NOMO-1 treated with DMSO at 0.1 percent for 48 hours (cell line): ENCODE measurements around the gene RANGRF.
A peak's percentile ranks its signal among the peaks of the same experiment; 100 is the strongest.
"Not testable (repeated sequence)": the region's sequence is repeated elsewhere in the genome, so short reads cannot be mapped to it uniquely, and the experiment has no call there.

Source experiments
- DNase-seq: peaks from one replicate; lab custom pipeline; 2025; ENCODE audit not compliant: unreplicated experiment; lab: John Stamatoyannopoulos, UW

The RANGRF gene

GRCh38 chr17:8288336-8289102 lies at the start of gene RANGRF:
RANGRF (plus strand) TSS chr17:8288670; CDS start chr17:8288789, 119 bp downstream.
- DNase-seq, result peak; percentile 84

- no peak for DNase-seq
Measured at GRCh38 chr17:8243827-8244226, 44.6 kb upstream of the RANGRF start.

DNA sequence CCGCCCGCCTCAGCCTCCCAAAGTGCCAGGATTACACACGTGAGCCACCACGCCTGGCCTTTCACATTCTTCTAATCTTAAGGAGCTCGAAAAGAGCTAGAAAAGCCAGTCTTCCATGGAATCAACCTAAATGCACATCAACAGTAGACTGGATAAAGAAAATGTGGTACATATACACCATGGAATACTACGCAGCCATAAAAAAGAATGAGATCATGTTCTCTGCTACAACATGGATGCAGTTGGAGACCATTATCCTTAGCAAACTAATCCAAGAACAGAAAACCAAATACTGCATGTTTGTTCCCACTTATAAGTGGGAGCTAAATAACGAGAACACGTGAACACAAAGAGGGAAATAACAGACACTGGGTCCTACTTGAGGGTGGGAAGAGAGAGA lies 43.7 kb upstream of the RANGRF start:
- DNase-seq, result no peak

- DNase-seq, result peak; percentile 83
Measured at GRCh38 chr17:8248751-8249607, 39.5 kb upstream of the RANGRF start, which contains the start of gene PFAS. PFAS (plus strand) TSS chr17:8249289; CDS start chr17:8253938, 4,649 bp downstream.

DNA sequence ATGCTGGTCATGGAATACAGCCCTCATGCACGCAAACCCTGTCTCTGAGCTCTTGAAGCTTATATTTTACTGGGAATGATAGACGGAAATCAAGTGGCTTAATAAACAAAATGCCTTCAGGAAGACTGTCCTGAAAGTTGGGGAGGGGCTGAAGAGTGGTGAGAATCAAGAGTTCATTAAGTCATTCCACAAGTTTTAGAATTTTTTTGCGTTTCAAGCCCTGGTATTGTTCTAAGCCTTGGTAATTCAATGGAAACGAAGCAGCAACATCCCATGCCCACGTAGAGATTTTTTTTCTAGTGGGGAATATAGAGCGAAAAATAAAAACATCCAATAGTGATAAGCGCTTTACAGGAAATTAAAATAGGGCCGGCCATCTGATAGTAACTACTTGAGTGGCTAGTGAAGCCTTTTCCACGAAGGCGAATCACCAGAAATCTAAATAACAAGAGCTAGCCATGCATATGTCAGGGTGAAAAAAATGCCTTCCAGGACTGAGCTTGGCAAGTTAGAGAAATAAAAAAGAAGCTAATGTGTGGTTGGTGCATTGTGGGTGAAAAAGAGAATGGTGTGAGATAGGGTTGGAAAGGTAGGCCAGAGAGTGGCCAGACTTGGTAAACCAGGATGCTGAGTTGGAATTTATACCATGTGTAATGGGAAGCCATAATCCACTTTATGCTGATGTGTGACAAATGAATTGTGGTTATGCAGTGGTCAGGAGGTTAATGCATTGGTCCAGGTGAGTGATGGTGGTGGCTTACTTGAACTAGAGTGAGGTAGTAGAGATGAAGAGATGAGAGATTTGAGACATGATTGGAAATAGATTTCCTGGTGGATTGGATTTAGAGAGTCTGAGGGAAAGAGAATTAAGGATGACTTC lies 38.6 kb upstream of the RANGRF start:
- no peak for DNase-seq

DNA sequence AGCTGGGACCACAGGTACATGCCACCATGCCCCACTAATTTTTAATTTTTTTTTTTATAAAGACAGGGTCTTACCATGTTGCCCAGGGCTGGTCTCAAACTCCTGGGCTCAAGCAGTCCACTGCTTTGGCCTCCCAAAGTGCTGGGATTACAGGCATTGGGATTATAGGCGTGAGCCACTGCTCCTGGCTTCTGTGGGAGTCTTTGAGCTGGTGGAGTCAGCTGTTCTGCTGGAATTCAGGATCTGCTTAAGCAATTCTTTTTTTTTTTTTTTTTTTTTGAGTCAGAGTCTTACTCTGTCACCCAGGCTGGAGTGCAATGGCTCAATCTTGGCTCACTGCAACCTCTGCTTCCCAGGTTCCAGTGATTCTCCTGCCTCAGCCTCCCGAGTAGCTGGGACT lies 37.1 kb upstream of the RANGRF start:
- DNase-seq, result not testable (repeated sequence)

DNA sequence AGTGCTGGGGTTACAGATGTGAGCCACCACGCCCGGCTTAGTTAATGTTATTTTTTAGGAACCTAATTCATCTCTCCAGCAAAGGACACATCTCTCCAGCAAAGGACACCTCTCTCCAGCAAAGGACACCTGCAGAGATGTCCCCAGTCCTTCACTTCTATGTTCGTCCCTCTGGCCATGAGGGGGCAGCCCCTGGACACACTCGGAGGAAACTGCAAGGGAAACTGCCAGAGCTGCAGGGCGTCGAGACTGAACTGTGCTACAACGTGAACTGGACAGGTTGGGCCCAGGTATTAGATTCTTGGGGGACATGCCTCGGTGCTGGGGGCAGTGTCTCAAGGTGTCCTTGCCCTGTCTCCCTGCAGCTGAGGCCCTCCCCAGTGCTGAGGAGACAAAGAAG lies 34.7 kb upstream of the RANGRF start:
- DNase-seq, result no peak

GRCh38 chr17:8254881-8255280 lies 33.6 kb upstream of the RANGRF start:
- no peak for DNase-seq

GRCh38 chr17:8255499-8255898 lies 33.0 kb upstream of the RANGRF start:
- no peak for DNase-seq

DNA sequence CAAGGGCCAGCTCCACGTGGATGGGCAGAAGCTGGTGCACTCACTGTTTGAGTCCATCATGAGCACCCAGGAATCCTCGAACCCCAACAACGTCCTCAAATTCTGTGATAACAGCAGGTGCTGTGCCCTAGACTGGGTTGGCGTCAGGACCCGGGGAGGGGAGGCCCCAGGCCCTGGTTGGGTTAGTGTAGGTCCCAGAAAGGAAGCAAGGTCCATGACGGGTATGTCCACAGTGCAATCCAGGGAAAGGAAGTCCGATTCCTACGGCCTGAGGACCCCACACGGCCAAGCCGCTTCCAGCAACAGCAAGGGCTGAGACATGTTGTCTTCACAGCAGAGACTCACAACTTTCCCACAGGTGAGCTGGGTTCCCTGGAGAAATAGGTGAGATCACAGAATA lies 32.2 kb upstream of the RANGRF start:
- no peak for DNase-seq

- no peak for DNase-seq
Measured at GRCh38 chr17:8256691-8257090, 31.8 kb upstream of the RANGRF start.

- DNase-seq, result no peak
Measured at GRCh38 chr17:8257801-8258200, 30.7 kb upstream of the RANGRF start.

GRCh38 chr17:8264320-8264719 lies 24.1 kb upstream of the RANGRF start:
- DNase-seq, result no peak

- DNase-seq, result no peak
Measured at GRCh38 chr17:8264836-8265542, 23.5 kb upstream of the RANGRF start.

DNA sequence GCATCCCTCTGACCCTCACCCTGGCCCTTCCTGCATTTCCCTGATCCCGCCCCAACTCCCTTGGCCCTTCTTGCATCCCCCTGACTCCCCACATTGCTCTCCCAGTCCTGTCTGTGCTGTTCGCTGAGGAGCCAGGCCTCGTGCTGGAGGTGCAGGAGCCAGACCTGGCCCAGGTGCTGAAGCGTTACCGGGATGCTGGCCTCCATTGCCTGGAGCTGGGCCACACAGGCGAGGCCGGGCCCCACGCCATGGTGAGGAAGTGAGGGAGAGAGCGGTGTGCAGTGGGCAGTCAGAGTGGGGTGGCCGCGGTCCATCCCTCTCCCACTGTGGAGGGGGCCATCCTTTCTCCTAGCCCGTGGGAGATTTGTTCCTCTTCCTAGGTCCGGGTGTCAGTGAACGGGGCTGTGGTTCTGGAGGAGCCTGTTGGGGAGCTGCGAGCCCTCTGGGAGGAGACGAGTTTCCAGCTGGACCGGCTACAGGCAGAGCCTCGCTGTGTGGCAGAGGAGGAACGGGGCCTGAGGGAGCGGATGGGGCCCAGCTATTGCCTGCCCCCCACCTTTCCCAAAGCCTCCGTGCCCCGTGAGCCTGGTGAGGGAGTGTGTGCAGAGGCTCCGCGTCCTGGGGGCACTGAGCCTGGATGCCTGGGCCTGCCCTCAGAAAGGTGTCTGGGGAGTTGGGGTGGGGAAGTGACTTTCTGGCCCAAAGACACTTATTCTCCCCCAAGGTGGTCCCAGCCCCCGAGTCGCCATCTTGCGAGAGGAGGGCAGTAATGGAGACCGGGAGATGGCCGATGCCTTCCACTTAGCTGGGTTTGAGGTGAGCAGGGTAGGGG lies 21.6 kb upstream of the RANGRF start:
- DNase-seq, result no peak

GRCh38 chr17:8267480-8268147 lies 20.9 kb upstream of the RANGRF start:
- DNase-seq, result no peak

GRCh38 chr17:8268550-8269298 lies 19.7 kb upstream of the RANGRF start:
- no peak for DNase-seq

DNA sequence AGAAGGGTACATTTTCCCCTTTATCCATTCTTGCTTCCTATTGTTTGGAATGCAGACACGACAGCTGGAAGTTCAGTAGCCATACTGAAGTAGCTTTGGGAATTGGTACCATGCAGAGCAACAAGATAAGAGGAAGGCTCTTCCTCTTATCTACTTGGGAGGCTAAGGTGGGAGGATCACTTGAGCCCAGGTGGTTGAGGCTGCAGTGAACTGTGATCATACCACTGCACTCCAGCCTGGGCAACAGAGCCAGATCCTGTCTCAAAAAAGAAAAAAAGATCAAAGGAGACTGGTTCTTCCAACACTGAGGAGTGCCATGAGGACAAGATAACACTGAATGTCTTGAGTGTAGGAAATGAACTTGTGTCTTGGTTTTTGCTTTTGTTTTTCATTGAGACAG lies 16.0 kb upstream of the RANGRF start:
- DNase-seq, result no peak
